Progenitor cell of endocrine pancreas (in vitro differentiated cells): ENCODE measurements around the gene EHD3. TPM values are rescaled to one million over a fixed set of nuclear protein-coding genes. Genes with fewer than 3 reads are reported as not detected.

Experiments
- DNase-seq: peaks from one replicate; pipeline ENCODE4 v3.0.0; 2021; ENCODE audit warnings: low spot score; ENCODE audit not compliant: unreplicated experiment
- H3K27ac Mint-ChIP-seq: 2 replicates; pipeline ENCODE4 v1.8.0; 2021; ENCODE audit warnings: mild to moderate bottlenecking, moderate library complexity, mixed read lengths
- H3K27me3 Mint-ChIP-seq: 2 replicates; pipeline ENCODE4 v1.8.0; 2021; ENCODE audit warnings: mixed read lengths
- H3K36me3 Mint-ChIP-seq: 2 replicates; pipeline ENCODE4 v1.8.0; 2022; ENCODE audit warnings: mixed read lengths; ENCODE audit not compliant: insufficient read depth
- H3K4me1 Mint-ChIP-seq: 2 replicates; pipeline ENCODE4 v1.8.0; 2021; ENCODE audit warnings: low read depth, mixed read lengths
- H3K4me3 Mint-ChIP-seq: 2 replicates; pipeline ENCODE4 v1.8.0; 2021; ENCODE audit warnings: low read depth, mild to moderate bottlenecking, moderate library complexity, mixed read lengths
- H3K9me3 Mint-ChIP-seq: 2 replicates; pipeline ENCODE4 v1.8.0; 2021; ENCODE audit warnings: low read depth, mixed read lengths
- total RNA-seq: library from RNA; stranded (reverse); gene quantifications from 2 replicates; pipeline ENCODE4 v1.2.1, GENCODE V29; 2021
- TF ChIP-seq, protein P1 (sequence below): fragments of 200-600 bp; sonication (generic); IDR thresholded peaks from one replicate; pipeline ENCODE4 v1.5.0; 2021; ENCODE audit warnings: antibody characterized with exemption, mild to moderate bottlenecking; ENCODE audit not compliant: unreplicated experiment

Gene EHD3
- total RNA-seq, 1 donor from 2014 or later = 7.0 TPM

DNA sequence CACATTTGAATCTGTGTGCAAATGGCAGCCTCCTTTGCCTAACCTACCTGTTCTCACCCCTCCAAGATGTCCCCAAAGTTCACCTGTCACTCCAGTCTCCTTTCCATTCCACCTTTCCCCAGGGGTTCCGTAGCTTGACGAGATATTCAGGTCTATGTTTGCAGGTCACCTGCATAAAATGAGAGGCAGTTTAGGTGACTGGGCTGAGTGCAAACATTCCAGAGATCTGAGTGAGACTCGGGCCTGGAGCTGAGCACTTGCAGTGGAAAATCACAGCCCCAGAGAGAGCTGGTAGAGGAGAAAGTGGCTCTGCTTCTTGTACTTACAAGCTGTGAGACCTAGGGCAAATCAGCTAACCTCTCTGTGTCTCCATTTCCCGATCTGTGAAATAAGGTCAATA lies 36.8 kb upstream of the EHD3 start:
- Mint-ChIP-seq H3K27ac (peak overlapping the region; percentile 25), H3K27me3 (peaks cover 3% of the 10 kb centered on the region), H3K4me1 (peaks cover 14% of the 10 kb centered on the region), H3K4me3 (no peak overlapping the region), H3K36me3 (no peaks in the 10 kb centered on the region), H3K9me3 (peaks cover 5% of the 10 kb centered on the region)
- DNase-seq = no peak
- TF ChIP-seq, protein P1, sequence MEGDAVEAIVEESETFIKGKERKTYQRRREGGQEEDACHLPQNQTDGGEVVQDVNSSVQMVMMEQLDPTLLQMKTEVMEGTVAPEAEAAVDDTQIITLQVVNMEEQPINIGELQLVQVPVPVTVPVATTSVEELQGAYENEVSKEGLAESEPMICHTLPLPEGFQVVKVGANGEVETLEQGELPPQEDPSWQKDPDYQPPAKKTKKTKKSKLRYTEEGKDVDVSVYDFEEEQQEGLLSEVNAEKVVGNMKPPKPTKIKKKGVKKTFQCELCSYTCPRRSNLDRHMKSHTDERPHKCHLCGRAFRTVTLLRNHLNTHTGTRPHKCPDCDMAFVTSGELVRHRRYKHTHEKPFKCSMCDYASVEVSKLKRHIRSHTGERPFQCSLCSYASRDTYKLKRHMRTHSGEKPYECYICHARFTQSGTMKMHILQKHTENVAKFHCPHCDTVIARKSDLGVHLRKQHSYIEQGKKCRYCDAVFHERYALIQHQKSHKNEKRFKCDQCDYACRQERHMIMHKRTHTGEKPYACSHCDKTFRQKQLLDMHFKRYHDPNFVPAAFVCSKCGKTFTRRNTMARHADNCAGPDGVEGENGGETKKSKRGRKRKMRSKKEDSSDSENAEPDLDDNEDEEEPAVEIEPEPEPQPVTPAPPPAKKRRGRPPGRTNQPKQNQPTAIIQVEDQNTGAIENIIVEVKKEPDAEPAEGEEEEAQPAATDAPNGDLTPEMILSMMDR = no peak

DNA sequence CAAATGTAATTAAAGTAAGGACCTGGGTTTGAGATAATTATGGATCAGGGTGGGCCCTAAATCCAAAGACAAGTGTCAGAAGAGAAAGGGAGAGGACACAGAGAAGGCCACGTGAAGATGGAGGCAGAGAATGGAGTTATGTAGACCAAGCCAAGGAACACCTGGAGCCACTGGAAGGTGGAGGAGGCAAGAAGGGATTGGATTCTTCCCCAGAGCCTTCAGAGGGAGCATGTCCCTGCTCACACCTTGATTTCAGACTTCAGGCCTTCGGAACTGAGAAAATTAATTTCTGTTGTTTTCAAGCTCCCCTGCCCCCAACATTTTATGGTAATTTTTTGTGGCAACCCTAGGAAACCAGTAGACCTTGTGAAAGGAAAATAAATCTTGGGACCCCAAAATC lies 36.3 kb upstream of the EHD3 start:
- Mint-ChIP-seq H3K4me3 (no peak overlapping the region), H3K4me1 (peaks cover 14% of the 10 kb centered on the region), H3K27ac (no peak overlapping the region), H3K27me3 (peaks cover 3% of the 10 kb centered on the region), H3K9me3 (peaks cover 5% of the 10 kb centered on the region), H3K36me3 (no peaks in the 10 kb centered on the region)
- DNase-seq = no peak
- TF ChIP-seq, protein P1 = no peak

DNA sequence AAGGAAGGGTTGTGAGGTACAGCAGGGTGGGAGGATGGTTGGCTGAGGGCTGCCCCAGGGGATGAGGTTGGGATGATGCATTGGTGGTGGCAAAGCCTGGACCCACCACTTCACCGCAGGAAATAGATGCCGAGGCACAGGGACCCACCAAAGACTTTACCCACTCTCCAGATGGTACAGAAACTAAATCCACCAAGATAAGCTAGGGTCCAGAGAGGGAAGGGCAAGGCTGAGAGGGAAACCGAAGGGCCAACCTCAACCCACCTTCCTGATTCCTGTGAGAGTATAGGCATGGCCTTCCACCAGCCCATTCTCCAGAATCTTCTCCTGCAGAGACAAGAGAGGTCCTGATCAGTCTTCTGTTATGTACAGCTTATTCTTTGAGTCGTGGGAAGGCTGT lies 34.7 kb upstream of the EHD3 start:
- Mint-ChIP-seq H3K4me3 (no peak overlapping the region), H3K36me3 (no peaks in the 10 kb centered on the region), H3K4me1 (peaks cover 14% of the 10 kb centered on the region), H3K27ac (no peak overlapping the region), H3K27me3 (peaks cover 5% of the 10 kb centered on the region), H3K9me3 (peaks cover 5% of the 10 kb centered on the region)
- TF ChIP-seq, protein P1 = no peak
- no peak for DNase-seq

DNA sequence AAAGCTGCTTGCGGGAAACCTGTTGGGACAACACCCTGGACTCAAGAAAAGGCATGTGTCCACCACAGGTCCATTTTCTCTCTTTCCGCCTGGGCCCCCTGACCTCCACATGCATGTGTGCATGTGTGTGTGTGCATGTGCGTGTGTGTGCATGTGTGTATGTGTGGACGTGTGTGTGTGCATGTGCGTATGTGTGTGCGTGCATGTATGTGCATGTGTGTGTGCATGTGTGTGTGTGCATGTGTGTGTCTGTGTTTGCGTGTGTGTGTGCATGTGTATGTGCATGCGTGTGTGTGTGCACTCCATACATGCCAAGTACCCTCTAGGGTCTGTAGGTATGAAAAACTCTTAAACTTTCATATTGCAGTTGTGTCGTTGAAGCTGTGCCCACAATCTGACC lies 33.0 kb upstream of the EHD3 start:
- peaks cover 14% of the 10 kb centered on the region for H3K4me1 Mint-ChIP-seq
- H3K27ac Mint-ChIP-seq = no peak overlapping the region
- DNase-seq = no peak
- H3K27me3 Mint-ChIP-seq = peaks cover 5% of the 10 kb centered on the region
- no peaks in the 10 kb centered on the region for H3K36me3 Mint-ChIP-seq
- peaks cover 5% of the 10 kb centered on the region for H3K9me3 Mint-ChIP-seq
- no peak overlapping the region for H3K4me3 Mint-ChIP-seq
- TF ChIP-seq, protein P1 = no peak

DNA sequence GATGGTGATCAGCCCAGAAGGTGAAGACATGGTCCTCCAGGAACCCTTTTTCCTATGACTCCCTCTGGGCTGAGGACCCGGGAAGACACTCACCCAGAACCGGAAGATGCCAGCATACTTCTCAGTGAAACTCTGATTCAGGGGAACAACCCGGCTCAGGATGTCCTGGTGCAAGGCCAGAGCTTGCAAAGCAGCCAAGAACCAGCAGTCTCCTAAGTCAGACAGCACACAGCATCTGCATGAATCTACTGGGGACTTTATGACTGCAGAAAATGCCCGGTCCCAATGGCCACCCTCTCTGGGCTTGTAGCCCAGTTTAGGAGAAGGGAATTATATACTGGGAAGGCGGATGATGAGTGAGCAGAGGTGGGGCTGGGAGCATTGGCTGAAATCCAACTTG lies 31.9 kb upstream of the EHD3 start:
- Mint-ChIP-seq H3K27ac (no peak overlapping the region), H3K4me3 (no peak overlapping the region), H3K36me3 (no peaks in the 10 kb centered on the region), H3K9me3 (peaks cover 5% of the 10 kb centered on the region), H3K27me3 (peaks cover 5% of the 10 kb centered on the region), H3K4me1 (peaks cover 13% of the 10 kb centered on the region)
- no peak for DNase-seq
- TF ChIP-seq, protein P1 = no peak
